Kasumi-1 (cell line): ENCODE measurements around the gene KIF5A.

Source experiments
- DNase-seq, 2 experiments: peaks; one replicate each; lab custom pipeline; 2025; lab: John Stamatoyannopoulos, UW

Gene KIF5A

GRCh38 chr12:57632073-57632957 lies 82.5 kb downstream of the KIF5A start:
- no peak for DNase-seq

- peak; percentile 55 to 70 for DNase-seq
Measured at GRCh38 chr12:57632958-57633840, 83.4 kb downstream of the KIF5A start, which contains the start of gene B4GALNT1. B4GALNT1 (minus strand) TSS chr12:57633201; CDS start chr12:57632132, 1,069 bp downstream.
